K562 (cell line): ENCODE results near the gene VWA1. TPM values are rescaled to one million over a fixed set of nuclear protein-coding genes. Genes with fewer than 3 reads are reported as not detected.

Experiments
- ATAC-seq: fragments of 200-7000 bp; cut with Tn5 transposase; 3 replicates; pipeline ENCODE4 v1.9.1; 2020; ENCODE audit warnings: moderate library complexity
- BruUV-seq: library from RNA; stranded (reverse); fragments of 400-500 nt; replicated peaks from 2 replicates; lab custom pipeline; 2021; lab: Mats Ljungman, UMichigan
- CTCF ChIA-PET: fragments of 300-600 bp; formaldehyde crosslinking; extraction: SDS; loops from one replicate; lab custom pipeline; 2021; ENCODE audit warnings: low intra/inter-chr PET ratio; lab: Yijun Ruan, JAX
- POLR2A ChIA-PET: fragments of 300-600, 350-650 bp; sonication (Branson Sonifier 250); formaldehyde crosslinking; extraction: SDS; loops from one replicate; lab custom pipeline; 2021; ENCODE audit warnings: antibody characterized with exemption, inconsistent platforms; lab: Yijun Ruan, JAX
- DNase-seq, 4 experiments: peaks; one replicate each; pipeline versions ENCODE4 v3.0.0 to v3.0.0-alpha.2; 2011 to 2018; ENCODE audit warnings: low spot score in 3 of 4, mixed read lengths in 3 of 4; ENCODE audit errors: extremely low read depth in 1 of 4
- FAIRE-seq: peaks from 2 replicates; lab custom pipeline; 2011; peaks lifted over from hg19 to GRCh38; lab: Jason Lieb, UNC
- H2AFZ ChIP-seq: 2 replicates; pipeline ENCODE4 v1.6.0; 2011; ENCODE audit warnings: low read depth, low read length, control low read depth, inconsistent platforms
- H3K27ac ChIP-seq: fragments of 200-600 bp; 3 replicates; pipeline ENCODE4 v1.8.0; 2011; ENCODE audit warnings: low read depth, mild to moderate bottlenecking, control low read depth, inconsistent platforms, low read length, moderate library complexity, mixed read lengths; ENCODE audit errors: extremely low read depth
- H3K27me3 ChIP-seq, 2 experiments: fragments of 300-600 bp in 1 of 2; 2 replicates in 1 of 2; 3 replicates in 1 of 2; pipeline versions ENCODE4 v1.6.0 to v1.8.0; 2011; ENCODE audit warnings: inconsistent platforms in 2 of 2, low read length in 2 of 2, mild to moderate bottlenecking in 1 of 2, mixed read lengths in 1 of 2, moderate library complexity in 1 of 2; ENCODE audit not compliant: control insufficient read depth in 2 of 2, insufficient read depth in 2 of 2
- H3K36me3 ChIP-seq: fragments of 300-600 bp; 3 replicates; pipeline ENCODE4 v1.8.0; 2011; ENCODE audit warnings: mild to moderate bottlenecking, low read length, inconsistent platforms; ENCODE audit not compliant: control insufficient read depth, insufficient read depth
- H3K4me1 ChIP-seq, 2 experiments: fragments of 200-600 bp in 1 of 2; replicated peaks in 1 of 2; 2 replicates in 1 of 2; 3 replicates in 1 of 2; pipeline versions ENCODE4 v1.5.1 to v1.8.0; 2011; ENCODE audit warnings: inconsistent platforms in 2 of 2, low read length in 2 of 2, mild to moderate bottlenecking in 1 of 2, mixed read lengths in 1 of 2, moderate library complexity in 1 of 2; ENCODE audit not compliant: control insufficient read depth in 2 of 2, insufficient read depth in 2 of 2
- H3K4me2 ChIP-seq: 2 replicates; pipeline ENCODE4 v1.6.1; 2011; ENCODE audit warnings: low read length, control low read depth, inconsistent platforms, mixed read lengths; ENCODE audit not compliant: insufficient read depth
- H3K4me3 ChIP-seq: fragments of 200-600 bp; sonication (generic), shearing (Covaris generic); 2 replicates; pipeline ENCODE4 v1.5.1; 2016; ENCODE audit warnings: control low read depth, inconsistent platforms
- H3K79me2 ChIP-seq: fragments of 200-600 bp; 3 replicates; pipeline ENCODE4 v1.8.0; 2011; ENCODE audit warnings: low read length, inconsistent platforms; ENCODE audit not compliant: control insufficient read depth, insufficient read depth
- H3K9ac ChIP-seq, 2 experiments: 2 replicates each; pipeline versions ENCODE4 v1.6.0 to v1.6.1; 2011; ENCODE audit warnings: low read depth in 2 of 2, low read length in 2 of 2, control low read depth in 1 of 2, inconsistent platforms in 1 of 2, mild to moderate bottlenecking in 1 of 2, mixed read lengths in 1 of 2; ENCODE audit not compliant: insufficient read depth in 1 of 2
- H3K9me1 ChIP-seq: one replicate; pipeline ENCODE4 v1.6.0; 2011; ENCODE audit warnings: inconsistent platforms, mild to moderate bottlenecking, low read length, moderate library complexity; ENCODE audit not compliant: control insufficient read depth, insufficient read depth
- H3K9me3 ChIP-seq: replicated peaks from 2 replicates; pipeline ENCODE4 v1.5.1; 2011; ENCODE audit warnings: low read depth, low read length, inconsistent platforms; ENCODE audit not compliant: control insufficient read depth, insufficient read depth
- H4K20me1 ChIP-seq: replicated peaks from 2 replicates; pipeline ENCODE4 v1.6.1; 2011; ENCODE audit warnings: low read length, inconsistent platforms, mixed read lengths; ENCODE audit not compliant: control insufficient read depth, insufficient read depth
- CUX1 ChIP-seq: fragments of 200-800 bp; sonication (Bioruptor generic); IDR thresholded peaks from 2 replicates; pipeline ENCODE4 v1.6.1; 2016; ENCODE audit warnings: missing genetic modification characterization, missing compliant biosample characterization
- DACH1 ChIP-seq: fragments of 450-650 bp; IDR thresholded peaks from 2 replicates; pipeline ENCODE4 v1.6.1; 2018; ENCODE audit not compliant: partially characterized antibody
- WGBS: fragments of 100-300 bp; shearing (Covaris generic); methylation state at CpG from one replicate; pipeline ENCODE4 v1.1.6; 2016; ENCODE audit warnings: low coverage, mixed read lengths; ENCODE audit not compliant: insufficient coverage; ENCODE audit errors: missing lambda C conversion rate; 5-methylcytosine and 5-hydroxymethylcytosine counted together
- in situ Hi-C: fragments of 300-500 bp; cut with MboI; formaldehyde crosslinking; loops from 4 replicates; pipeline ENCODE4 v1.15.0; 2018; ENCODE audit warnings: inconsistent platforms, mixed read lengths
- intact Hi-C: fragments of 100-400 bp; cut with micrococcal nuclease; formaldehyde crosslinking; loops from 2 replicates; pipeline ENCODE4 v1.14.2; 2022
- polyA plus RNA-seq, 8 experiments: library from polyadenylated mRNA; depleted of rRNA in 4 of 8; stranded (reverse) in 5 of 8; unstranded in 3 of 8; fragments of >200 nt; fragmentation: Nextera tagmentation in 2 of 8; fragmentation: Illumina TruSeq in 1 of 8; extraction: Ambion mirVana in 2 of 8; extraction: Trizol in 1 of 8; gene quantifications; 2 replicates each; pipeline versions ENCODE4 v1.2.1 to v1.2.3, GENCODE V29; 2011 to 2014; ENCODE audit warnings: inconsistent platforms in 1 of 8, missing spikeins in 1 of 8
- total RNA-seq, 7 experiments: library from RNA; depleted of rRNA in 6 of 7; stranded (reverse); fragments of >200 nt in 6 of 7; fragmentation: Illumina TruSeq in 2 of 7; extraction: Trizol in 2 of 7; gene quantifications; 2 replicates each; pipeline versions ENCODE4 v1.2.1 to v1.2.3, GENCODE V29; 2011 to 2021; ENCODE audit warnings: low replicate concordance in 1 of 7

VWA1 gene
- total and polyA plus RNA-seq, 9 of the 15 experiments (the other 6 are each of a cell fraction or from before 2014, with no cell fraction given): 0.01 to 6.4 (median 0.85) TPM

- intact Hi-C loops: no loop called here
- Histone ChIP-seq H3K4me2 (no peak overlapping the region), H3K9me3 (0 out of 2 replicates have a peak, but pooled peaks cover 3% of the 10 kb centered on the region), H3K9ac (no peak overlapping the region), H3K27me3 (peaks cover 0 to 2% of the 10 kb centered on the region in 2 experiments; a peak in 2 of 5 replicates), H3K4me3 (no peak overlapping the region), H3K27ac (no peak overlapping the region), H4K20me1 (no peaks in the 10 kb centered on the region), H3K36me3 (no peaks in the 10 kb centered on the region), H3K9me1 (no peaks in the 10 kb centered on the region), H2AFZ (no peak overlapping the region), H3K79me2 (no peaks in the 10 kb centered on the region), H3K4me1 (peaks cover 0 to 42% of the 10 kb centered on the region in 2 experiments; a peak in 3 of 5 replicates)
- TF ChIP-seq DACH1 (no peak), CUX1 (no peak)
- DNase-seq: no peak
- in situ Hi-C loops: no loop called here
- FAIRE-seq: no peak
- no TSS peak for BruUV-seq
- WGBS: 55% methylated on average over 26 of the region's 27 CpGs
- no peak for ATAC-seq
- ChIA-PET POLR2A (no interaction called here), CTCF (no interaction called here)
These were observed 25.1 kb downstream of the VWA1 start for GRCh38 chr1:1460540-1461130.
